Motor neuron (in vitro differentiated cells): Measurements from ENCODE around the gene PARD3. TPM values are rescaled to one million over a fixed set of nuclear protein-coding genes. Genes with fewer than 3 reads are reported as not detected.
A peak's percentile ranks its signal among the peaks of the same experiment; 100 is the strongest.

Experiments
- ATAC-seq, 8 experiments: fragments of 200-7000 bp; cut with Tn5 transposase; replicated peaks in 6 of 8; 2 replicates each; pipeline ENCODE4 v1.8.0; 2021; ENCODE audit warnings: mild to moderate bottlenecking in 8 of 8, moderate library complexity in 8 of 8
- H3K27ac ChIP-seq, 2 donors: fragments of 250-450 bp; sonication (Bioruptor Pico); 2 replicates each; pipeline ENCODE4 v1.9.0; 2021; ENCODE audit warnings: antibody characterized with exemption in 2 of 2, mild to moderate bottlenecking in 2 of 2, moderate library complexity in 1 of 2
- H3K4me1 ChIP-seq, 2 donors: fragments of 250-450 bp; sonication (Bioruptor Pico); replicated peaks in 1 of 2; 2 replicates each; pipeline ENCODE4 v1.6.1; 2021; ENCODE audit warnings: antibody characterized with exemption in 2 of 2, mild to moderate bottlenecking in 2 of 2, moderate library complexity in 1 of 2
- H3K4me3 ChIP-seq, 5 donors: fragments of 250-450 bp; sonication (Bioruptor Pico); 2 replicates each; pipeline ENCODE4 v1.9.0; 2021; ENCODE audit warnings: antibody characterized with exemption in 5 of 5, mild to moderate bottlenecking in 5 of 5, moderate library complexity in 4 of 5
- WGBS, 10 experiments: fragments of 450-650 bp; shearing (Covaris generic); methylation state at CpG; one replicate each; pipeline ENCODE4 v1.0.0; 2022; 5-methylcytosine and 5-hydroxymethylcytosine counted together
- in situ Hi-C, 9 experiments: fragments of 400-800 bp; cut with MboI; loops; one replicate each; pipeline ENCODE4 v1.15.0; 2021; ENCODE audit warnings: low sequenced_read_pairs in 9 of 9, low pct_unique_long_range_greater_than_20kb in 2 of 9; ENCODE audit not compliant: unreplicated experiment in 9 of 9
- total RNA-seq, 8 experiments: library from RNA; unstranded; fragments of 300-600 nt; gene quantifications; 2 replicates each; pipeline versions ENCODE4 v1.2.3 to v1.2.4, GENCODE V29; 2022

PARD3 gene
- total RNA-seq, 8 experiments from 2014 or later, result 21.5 to 154 (median 34.0) TPM

GRCh38 chr10:34133406-34133805 lies 681.7 kb downstream of the PARD3 start:
- peak in 1 of 8 experiments; percentile 24 for ATAC-seq
- no peak overlapping the region for H3K4me3 ChIP-seq
- peaks cover 2 to 8% of the 10 kb centered on the region in 2 donors for H3K4me1 ChIP-seq
- H3K27ac ChIP-seq, result no peak overlapping the region
- WGBS, 10 experiments, result 75 to 100% (median 95%) methylated on average over 1 to 3 of the region's 5 CpGs; no CpG with 5 or more reads in 3 of the 10 experiments
- in situ Hi-C loops, result no loop called here

GRCh38 chr10:34131152-34131551 lies 683.9 kb downstream of the PARD3 start:
- WGBS, 10 experiments, result 65 to 98% (median 82%) methylated on average over 2 to 6 of the region's 6 CpGs; no CpG with 5 or more reads in 2 of the 10 experiments
- in situ Hi-C loops, result no loop called here
- Histone ChIP-seq H3K4me1 (peaks cover 2 to 17% of the 10 kb centered on the region in 2 donors), H3K4me3 (no peak overlapping the region), H3K27ac (no peak overlapping the region)
- no peak for ATAC-seq

GRCh38 chr10:34127676-34128075 lies 687.4 kb downstream of the PARD3 start:
- in situ Hi-C loops, result no loop called here
- peak in 1 of 8 experiments; percentile 26 for ATAC-seq
- Histone ChIP-seq H3K4me1 (peaks cover 0 to 35% of the 10 kb centered on the region in 2 donors), H3K27ac (no peak overlapping the region), H3K4me3 (no peak overlapping the region)
- WGBS, 10 experiments, result 86 to 100% (median 86%) methylated on average over 1 of the region's 1 CpG; no CpG with 5 or more reads in 6 of the 10 experiments

- 82 to 100% (median 100%) methylated on average over 1 of the region's 1 CpG; no CpG with 5 or more reads in 3 of the 10 experiments for WGBS, 10 experiments
- Histone ChIP-seq H3K4me1 (peaks cover 10 to 41% of the 10 kb centered on the region in 2 donors), H3K4me3 (no peak overlapping the region), H3K27ac (no peak overlapping the region)
- no peak for ATAC-seq
- in situ Hi-C loops, result no loop called here
These were observed 688.5 kb downstream of the PARD3 start for GRCh38 chr10:34126371-34127151.

GRCh38 chr10:34125702-34126101 lies 689.4 kb downstream of the PARD3 start:
- 61 to 100% (median 74%) methylated on average over 1 to 5 of the region's 5 CpGs; no CpG with 5 or more reads in 1 of the 10 experiments for WGBS, 10 experiments
- Histone ChIP-seq H3K4me3 (no peak overlapping the region), H3K4me1 (peaks cover 17 to 41% of the 10 kb centered on the region in 2 donors), H3K27ac (no peak overlapping the region)
- in situ Hi-C loops, result no loop called here
- ATAC-seq, result no peak

- WGBS, 10 experiments, result 5 to 86% (median 64%) methylated on average over 3 to 6 of the region's 6 CpGs; no CpG with 5 or more reads in 4 of the 10 experiments
- ATAC-seq, result peak in 3 of 8 experiments; percentile 28 to 72 (median 63)
- in situ Hi-C loops, result no loop called here
- Histone ChIP-seq H3K27ac (no peak overlapping the region), H3K4me1 (peaks cover 17 to 41% of the 10 kb centered on the region in 2 donors), H3K4me3 (no peak overlapping the region)
These were observed 690.5 kb downstream of the PARD3 start for GRCh38 chr10:34124522-34125035.

- in situ Hi-C loops, result no loop called here
- Histone ChIP-seq H3K4me1 (peaks cover 17 to 41% of the 10 kb centered on the region in 2 donors), H3K27ac (no peak overlapping the region), H3K4me3 (no peak overlapping the region)
- peak in 1 of 8 experiments; percentile 67 for ATAC-seq
- WGBS, 10 experiments, result 70 to 100% (median 83%) methylated on average over 2 to 7 of the region's 7 CpGs
These were observed 693.1 kb downstream of the PARD3 start for GRCh38 chr10:34121781-34122622.

GRCh38 chr10:34121125-34121753 lies 693.9 kb downstream of the PARD3 start:
- 70 to 100% (median 84%) methylated on average over 2 to 7 of the region's 7 CpGs for WGBS, 10 experiments
- Histone ChIP-seq H3K4me3 (no peak overlapping the region), H3K4me1 (peaks cover 17 to 34% of the 10 kb centered on the region in 2 donors), H3K27ac (no peak overlapping the region)
- in situ Hi-C loops, result no loop called here
- ATAC-seq, result no peak

- no peak overlapping the region for H3K4me3 ChIP-seq
- in situ Hi-C loops, result no loop called here
- peaks cover 17 to 25% of the 10 kb centered on the region in 2 donors for H3K4me1 ChIP-seq
- H3K27ac ChIP-seq, result no peak overlapping the region
- 93 to 100% (median 99%) methylated on average over 2 to 15 of the region's 25 CpGs; no CpG with 5 or more reads in 1 of the 10 experiments for WGBS, 10 experiments
- no peak for ATAC-seq
These were observed 695.6 kb downstream of the PARD3 start for GRCh38 chr10:34119456-34119855.

GRCh38 chr10:34116681-34117271 lies 698.3 kb downstream of the PARD3 start:
- 63 to 100% (median 89%) methylated on average over 1 to 11 of the region's 16 CpGs for WGBS, 10 experiments
- Histone ChIP-seq H3K27ac (no peak overlapping the region), H3K4me3 (no peak overlapping the region), H3K4me1 (peaks cover 7 to 13% of the 10 kb centered on the region in 2 donors)
- ATAC-seq, result peak in 1 of 8 experiments; percentile 33
- in situ Hi-C loops, result no loop called here

GRCh38 chr10:34116220-34116641 lies 698.9 kb downstream of the PARD3 start:
- H3K27ac ChIP-seq, result no peak overlapping the region
- H3K4me3 ChIP-seq, result no peak overlapping the region
- H3K4me1 ChIP-seq, result peaks cover 4 to 8% of the 10 kb centered on the region in 2 donors
- in situ Hi-C loops, result no loop called here
- ATAC-seq, result peak in 1 of 8 experiments; percentile 64
- 77 to 100% (median 89%) methylated on average over 1 to 6 of the region's 6 CpGs for WGBS, 10 experiments

- in situ Hi-C loops, result no loop called here
- Histone ChIP-seq H3K27ac (no peak overlapping the region), H3K4me1 (peaks cover 3 to 5% of the 10 kb centered on the region in 2 donors), H3K4me3 (no peak overlapping the region)
- no peak for ATAC-seq
- 80 to 100% (median 94%) methylated on average over 1 to 8 of the region's 10 CpGs; no CpG with 5 or more reads in 2 of the 10 experiments for WGBS, 10 experiments
These were observed 700.2 kb downstream of the PARD3 start for GRCh38 chr10:34114914-34115313.
